SK-N-MC (cell line): ENCODE measurements around the gene CA5B.

Experiments
- EZH2 ChIP-seq: fragments of 200-600 bp; sonication (generic); IDR thresholded peaks from one replicate; pipeline ENCODE4 v1.6.1; 2017; ENCODE audit warnings: antibody characterized with exemption
- POLR2AphosphoS5 ChIP-seq: IDR thresholded peaks from 2 replicates; pipeline ENCODE4 v1.6.1; 2012; ENCODE audit warnings: mild to moderate bottlenecking, low read depth, low read length, borderline replicate concordance

- TF ChIP-seq EZH2: no peak
- TF ChIP-seq POLR2AphosphoS5: no peak
Observed at GRCh38 chrX:15723887-15724517, 14.1 kb upstream of the CA5B start.
